Measurements from ENCODE around the gene LAMA5.

DNA sequence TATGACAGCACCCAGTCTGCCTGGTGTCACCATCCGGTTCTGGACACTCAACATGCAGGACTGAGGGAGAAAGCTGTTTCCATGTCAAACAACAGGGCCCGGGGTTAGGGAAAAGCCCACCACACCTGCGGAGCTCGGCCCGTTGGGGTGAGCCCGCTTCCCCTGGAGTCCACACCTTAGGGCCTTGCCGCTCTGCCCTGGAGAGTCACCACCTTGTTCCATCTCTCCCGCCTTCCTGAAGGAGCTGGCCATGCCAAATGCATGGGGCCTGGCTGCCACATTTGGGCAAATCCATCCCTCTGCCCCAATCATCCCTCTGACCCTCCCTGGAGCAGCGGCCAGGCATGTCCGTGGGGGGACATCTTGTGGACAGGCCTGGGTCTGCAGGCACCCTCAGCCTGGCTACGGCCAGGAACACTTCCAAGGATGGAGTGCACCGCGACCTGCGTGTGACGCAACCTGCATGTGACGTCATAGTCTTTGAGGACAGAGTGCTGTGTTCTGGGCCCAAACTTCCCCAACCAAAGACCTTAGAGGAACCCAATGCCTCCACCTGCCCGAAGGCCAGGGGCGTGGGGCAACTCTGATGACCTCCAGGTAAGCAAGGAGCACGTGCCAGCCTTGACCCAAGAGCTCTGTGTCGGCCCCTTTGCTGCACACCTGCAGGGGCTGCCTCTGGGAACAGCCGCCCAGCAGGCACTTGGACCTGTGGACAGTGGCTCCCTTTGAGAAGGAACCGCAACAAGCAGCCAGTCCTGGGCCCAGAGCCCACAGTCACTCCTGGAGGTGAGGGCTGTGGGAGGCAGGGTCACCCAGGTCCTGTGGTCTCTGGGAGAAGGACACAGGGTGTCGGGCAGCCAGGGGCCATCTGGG, 38.2 kb upstream of the LAMA5 start:
- TF ChIP-seq, protein P1, sequence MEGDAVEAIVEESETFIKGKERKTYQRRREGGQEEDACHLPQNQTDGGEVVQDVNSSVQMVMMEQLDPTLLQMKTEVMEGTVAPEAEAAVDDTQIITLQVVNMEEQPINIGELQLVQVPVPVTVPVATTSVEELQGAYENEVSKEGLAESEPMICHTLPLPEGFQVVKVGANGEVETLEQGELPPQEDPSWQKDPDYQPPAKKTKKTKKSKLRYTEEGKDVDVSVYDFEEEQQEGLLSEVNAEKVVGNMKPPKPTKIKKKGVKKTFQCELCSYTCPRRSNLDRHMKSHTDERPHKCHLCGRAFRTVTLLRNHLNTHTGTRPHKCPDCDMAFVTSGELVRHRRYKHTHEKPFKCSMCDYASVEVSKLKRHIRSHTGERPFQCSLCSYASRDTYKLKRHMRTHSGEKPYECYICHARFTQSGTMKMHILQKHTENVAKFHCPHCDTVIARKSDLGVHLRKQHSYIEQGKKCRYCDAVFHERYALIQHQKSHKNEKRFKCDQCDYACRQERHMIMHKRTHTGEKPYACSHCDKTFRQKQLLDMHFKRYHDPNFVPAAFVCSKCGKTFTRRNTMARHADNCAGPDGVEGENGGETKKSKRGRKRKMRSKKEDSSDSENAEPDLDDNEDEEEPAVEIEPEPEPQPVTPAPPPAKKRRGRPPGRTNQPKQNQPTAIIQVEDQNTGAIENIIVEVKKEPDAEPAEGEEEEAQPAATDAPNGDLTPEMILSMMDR (IDR thresholded peaks at IDR 0.05): peak in 2 of 3 donors; percentile 48 to 71
- TF ChIP-seq POLR2A (IDR thresholded peaks at IDR 0.05): no peak

Measured in ovary (tissue), 3 donors.